ENCODE data around the gene DCLK1.

Gene DCLK1

DNA sequence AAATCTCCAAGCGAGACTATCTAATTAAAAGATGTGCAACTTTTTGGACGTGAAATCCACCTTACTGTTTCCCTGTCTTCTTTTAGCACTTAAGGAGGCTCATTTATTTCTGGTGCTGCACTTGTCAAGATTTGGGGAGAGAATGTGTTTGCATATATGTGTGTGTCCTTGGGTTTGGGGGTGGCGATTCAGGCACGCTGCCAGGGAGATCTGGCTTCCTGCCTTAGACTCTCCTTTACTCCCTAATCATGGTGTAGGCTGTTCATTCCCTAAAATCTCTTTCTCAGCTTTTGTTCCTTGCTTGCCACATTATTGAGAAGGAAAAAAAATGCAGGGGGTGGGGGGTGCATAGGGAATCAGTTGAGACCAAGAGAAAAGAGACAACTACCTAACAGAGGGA, 271.2 kb downstream of the DCLK1 start:
- DNase-seq (ENCODE audit: low read depth): no peak

DNA sequence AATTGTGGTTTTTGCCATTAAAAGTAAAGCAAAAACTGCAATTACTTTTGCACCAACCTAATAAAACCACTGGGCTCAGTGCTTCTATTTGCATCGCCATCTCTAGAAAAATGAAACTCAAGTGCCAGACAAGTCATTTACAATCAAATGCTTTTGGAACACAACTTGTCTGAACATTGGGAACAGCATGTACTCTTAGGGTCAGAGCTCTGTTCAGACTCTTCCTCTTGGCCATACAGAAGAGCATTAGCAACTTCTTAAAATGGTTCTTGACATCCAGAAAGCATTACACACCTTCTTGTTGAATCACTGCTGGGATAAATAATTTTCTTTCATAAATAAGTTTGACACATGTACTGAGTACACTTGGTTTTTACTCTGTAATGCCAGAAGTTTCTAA, 272.5 kb downstream of the DCLK1 start:
- no peak for DNase-seq (ENCODE audit: low read depth)

DNA sequence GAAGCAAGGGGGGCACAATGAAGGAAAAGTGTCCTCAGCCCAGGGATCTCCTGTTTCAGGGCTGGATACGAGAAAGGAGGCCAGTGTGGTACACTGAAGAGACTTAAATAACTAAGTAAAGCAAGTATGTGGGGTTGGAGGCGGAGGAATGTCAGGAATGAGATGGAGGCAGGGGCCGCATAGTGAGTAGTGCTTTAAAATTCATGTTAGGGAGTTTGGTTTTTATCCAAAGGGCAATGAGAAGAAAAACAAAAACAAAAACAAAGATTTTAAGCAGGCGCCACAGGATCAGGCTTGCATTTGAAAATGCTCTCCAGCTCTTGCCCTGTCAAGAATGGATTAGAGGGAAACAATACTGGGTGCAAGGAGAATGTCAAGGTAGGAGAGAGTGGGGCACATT, 273.4 kb downstream of the DCLK1 start:
- no peak for DNase-seq (ENCODE audit: low read depth)

DNA sequence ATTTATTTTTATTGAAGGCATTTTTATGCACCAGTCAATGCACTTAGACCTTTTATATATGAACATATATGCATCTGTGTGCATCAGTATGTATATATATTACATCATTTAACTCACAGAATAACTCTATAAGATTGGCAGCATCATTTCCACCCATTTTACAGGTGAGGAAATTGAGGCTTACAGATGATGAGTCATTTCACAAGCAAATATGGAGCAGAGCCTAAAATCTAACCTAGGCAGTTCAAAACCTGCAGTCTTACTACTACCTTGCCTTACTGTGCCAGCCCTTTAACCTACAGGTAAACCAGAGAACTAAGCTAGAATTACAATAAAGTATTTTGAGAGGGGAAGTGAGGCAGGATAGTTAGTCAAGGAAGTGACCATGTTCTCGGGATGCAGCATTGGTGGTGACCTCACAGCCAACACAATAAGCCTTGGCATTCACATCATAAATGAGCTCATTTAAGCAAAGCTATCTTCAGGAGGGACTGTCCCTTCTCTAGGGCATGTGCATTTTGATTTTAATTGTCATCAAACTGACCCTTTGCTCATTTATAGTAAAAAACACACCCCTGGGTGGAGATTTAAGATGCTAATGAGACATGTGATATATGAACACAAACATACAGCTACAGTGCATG, 274.3 kb downstream of the DCLK1 start:
- no peak for DNase-seq (ENCODE audit: low read depth)

DNA sequence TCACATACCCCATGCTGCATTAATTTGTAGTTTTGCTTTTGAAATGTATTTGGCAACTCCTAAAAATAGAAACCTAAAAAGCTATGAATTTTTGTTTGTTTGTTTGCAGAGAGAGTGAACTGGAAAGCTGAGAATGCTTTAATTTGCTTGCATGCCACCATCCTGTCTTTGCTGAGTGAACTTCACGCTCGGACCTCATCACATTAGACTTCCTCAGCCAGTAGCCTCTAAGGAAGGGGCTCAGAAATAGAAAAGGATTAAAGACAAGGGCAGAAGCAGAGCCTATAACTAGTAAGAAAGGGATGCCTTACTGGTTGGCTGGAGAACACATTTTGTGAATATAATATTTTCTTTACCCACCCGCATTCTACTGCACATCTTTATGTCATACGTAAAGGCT, 275.1 kb downstream of the DCLK1 start:
- no peak for DNase-seq (ENCODE audit: low read depth)

DNA sequence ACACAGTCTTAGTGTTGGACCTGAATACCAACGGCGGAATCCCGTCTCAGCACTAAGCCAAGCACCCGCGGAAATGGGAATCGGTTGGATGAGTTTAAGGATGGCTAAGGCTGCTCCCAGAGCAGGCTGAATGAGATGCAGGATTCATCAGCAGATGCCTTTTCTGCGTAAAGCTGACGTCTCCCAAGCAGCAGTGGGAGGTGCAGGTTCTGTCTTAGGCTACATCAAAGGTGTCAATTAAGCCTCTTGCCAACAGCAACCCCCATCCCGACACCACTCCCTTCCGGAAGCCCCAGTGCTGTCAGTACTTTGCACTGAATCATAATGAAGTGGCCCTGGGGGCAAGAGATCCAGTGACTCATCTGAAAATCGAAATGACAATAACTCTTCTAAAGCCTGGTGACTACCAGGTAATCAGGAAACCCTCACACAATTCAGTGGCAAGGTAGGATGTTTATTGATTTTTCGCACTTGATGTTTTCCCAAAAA, 275.6 kb downstream of the DCLK1 start:
- no peak for DNase-seq (ENCODE audit: low read depth)

DNA sequence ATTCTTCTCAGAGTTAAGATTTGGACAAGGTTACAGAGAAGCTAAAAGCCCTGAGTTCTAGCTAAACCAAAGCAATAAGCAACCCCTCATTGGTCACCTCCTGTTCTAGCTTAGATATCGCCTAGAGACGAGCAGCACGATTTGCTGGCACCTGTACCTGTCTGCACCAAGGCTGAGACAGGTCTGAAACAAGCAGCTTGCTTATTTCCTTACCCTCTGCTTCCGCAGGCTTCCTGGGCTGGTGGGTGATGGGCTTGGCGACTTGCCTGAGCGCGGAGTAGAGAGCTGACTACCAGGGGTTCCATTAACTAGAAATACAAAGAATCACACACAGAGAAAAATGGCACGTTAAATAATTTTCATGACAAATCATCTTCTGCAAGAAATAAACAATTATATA, 276.9 kb downstream of the DCLK1 start:
- no peak for DNase-seq (ENCODE audit: low read depth)

DNA sequence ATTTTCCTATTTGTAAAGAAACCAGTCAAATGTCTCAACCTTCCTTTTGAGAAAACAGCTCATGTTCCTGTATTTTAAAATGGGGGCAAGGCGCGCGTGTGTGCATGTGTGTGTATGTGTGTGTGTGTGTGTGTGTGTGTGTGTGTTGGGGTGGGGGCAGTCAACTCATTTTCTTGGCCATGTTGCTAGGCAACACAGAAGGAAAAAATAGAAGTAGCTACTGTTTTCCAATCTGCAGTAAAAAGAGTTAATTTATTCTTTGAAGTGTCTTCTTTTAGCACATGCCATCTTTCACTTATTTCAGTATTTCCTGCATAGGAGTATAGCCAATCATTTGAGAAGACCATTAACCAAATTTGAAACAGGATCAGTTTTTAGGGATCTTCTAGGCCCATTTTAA, 279.3 kb downstream of the DCLK1 start:
- no peak for DNase-seq (ENCODE audit: low read depth)

DNA sequence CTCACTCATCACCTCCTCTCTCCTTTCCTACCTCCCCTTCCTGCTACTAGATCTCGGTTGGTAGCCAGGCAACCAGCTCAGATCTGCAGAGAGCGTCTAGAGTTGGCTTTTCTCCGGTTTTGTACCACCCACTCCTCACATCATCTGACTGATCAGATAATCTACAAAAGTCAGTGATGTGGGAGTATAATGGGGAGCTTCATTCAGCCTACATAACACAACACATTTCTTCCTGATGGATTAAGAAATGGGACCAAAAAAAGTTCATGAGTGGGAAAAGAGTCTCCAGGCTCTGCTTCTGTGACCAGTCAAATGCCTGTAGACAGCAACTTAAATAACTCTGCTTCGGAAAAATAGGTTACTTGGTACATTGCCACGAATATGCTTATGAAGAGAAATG, 279.8 kb downstream of the DCLK1 start:
- DNase-seq (ENCODE audit: low read depth): no peak

DNA sequence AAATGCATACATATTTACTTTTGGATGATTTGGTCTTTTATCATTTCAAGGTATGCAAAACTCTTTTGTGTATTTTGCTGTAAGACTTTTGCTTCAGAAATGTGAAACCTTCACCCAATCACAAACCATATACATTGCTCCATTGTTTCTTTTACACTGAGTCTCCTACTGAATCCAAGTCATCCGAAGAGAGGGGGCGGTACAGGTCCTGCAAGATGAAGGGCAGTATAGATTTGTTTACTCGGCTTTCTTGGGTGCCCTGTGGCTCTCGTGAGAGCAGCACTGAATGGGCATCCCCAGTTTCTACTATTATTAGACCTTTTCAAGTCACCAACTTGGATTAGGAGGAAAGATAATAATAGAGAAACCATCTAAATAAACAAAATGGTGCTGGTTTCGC, 280.6 kb downstream of the DCLK1 start:
- DNase-seq (ENCODE audit: low read depth): no peak

DNA sequence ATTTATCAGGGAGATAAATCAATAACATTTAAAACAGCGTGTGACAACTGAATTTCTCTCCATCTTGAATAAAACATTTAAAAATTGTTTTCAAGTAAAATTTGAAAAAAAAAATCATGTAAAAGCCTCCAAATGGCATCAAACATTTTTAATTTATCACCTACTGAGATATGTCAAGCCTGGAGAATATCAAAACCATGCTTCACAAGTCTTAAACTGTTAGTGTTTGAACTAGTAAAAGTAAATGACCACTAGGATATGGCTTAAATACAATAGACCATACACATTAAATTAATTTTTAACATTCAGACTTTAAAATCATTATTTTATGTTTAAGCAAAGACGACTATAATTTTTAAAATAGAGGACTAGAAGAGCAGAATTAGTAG, 281.9 kb downstream of the DCLK1 start:
- DNase-seq (ENCODE audit: low read depth): no peak

DNA sequence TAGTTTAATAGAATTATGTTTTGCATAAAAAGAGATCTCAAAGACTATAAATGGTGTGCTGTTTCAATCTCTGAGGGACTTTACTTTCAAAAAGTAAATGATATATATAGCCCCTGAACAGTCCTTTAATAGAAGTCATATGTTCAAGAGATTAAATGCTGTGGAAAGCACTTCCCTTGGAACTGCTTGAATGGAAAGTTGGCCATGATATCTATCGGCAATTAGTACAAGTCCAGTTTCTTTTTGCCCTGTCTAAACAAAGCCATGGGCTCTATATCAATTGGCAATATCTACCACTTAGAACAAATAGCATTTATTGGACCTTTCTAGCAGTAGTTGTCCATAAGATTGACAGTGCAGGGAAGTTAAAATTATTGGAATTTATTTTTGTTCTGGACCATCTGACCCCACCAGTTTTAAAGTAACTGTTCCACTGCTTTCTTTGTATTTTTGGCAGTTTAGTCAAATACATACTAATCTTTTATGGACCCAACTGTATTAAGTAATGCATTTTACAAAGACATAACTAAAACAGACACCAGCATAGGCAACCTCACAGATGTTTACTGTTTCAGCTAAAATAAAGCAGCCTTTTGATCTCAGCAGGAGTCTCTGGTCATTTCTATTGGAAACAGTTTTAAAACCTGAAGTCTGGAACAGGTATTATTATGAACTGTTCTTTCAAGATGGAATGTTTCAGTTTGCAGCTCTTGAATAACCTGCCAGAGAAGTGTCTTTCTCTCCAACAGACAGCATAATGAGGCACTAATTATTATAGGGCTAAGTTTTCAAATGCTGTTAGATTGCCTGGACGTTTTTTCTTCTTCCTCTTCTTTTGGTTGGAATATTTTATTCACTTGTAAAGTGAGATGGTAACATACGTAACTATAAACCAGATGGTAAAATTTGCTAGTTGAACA, 282.6 kb downstream of the DCLK1 start:
- DNase-seq (ENCODE audit: low read depth): no peak

DNA sequence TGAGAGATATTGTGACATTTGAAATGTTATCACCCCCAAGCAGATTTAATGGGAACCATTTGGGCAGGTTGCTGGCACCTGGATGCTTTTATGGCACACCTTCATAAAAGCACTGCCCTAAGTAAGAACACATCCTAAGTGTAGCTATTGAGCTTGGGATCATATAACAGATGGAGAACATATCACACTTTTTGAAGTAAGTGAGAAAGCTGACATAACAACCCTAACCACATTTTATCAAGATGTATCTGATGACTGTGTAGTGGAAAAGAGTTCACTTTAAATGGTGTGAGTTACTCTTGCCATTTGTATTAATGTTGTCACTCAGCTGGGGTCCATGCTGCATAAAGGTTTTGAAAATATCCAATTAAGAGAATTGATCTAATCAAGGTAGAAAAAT, 287.9 kb downstream of the DCLK1 start:
- no peak for DNase-seq (ENCODE audit: low read depth)

DNA sequence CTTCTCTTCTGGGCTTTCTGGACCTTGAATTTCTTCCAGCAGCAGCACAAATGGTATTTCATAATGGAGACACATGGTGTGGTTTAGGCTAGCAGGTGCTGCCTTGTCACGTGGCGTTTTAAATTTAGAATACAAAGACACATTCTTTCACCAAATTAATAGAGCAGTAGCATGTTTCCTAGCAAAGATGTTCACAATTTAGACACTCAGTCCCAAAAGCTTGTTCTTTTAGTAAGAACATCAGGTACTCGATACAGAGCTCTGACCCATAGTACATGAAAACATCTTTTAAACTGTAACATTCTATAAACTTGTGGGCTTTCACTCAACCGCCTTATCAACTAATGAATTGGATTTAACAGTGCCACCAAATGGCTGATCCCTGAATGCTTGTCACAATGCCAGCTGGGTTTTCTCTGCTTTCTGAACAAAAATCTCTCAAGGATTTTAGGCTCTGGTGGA, 290.1 kb downstream of the DCLK1 start:
- DNase-seq (ENCODE audit: low read depth): no peak

DNA sequence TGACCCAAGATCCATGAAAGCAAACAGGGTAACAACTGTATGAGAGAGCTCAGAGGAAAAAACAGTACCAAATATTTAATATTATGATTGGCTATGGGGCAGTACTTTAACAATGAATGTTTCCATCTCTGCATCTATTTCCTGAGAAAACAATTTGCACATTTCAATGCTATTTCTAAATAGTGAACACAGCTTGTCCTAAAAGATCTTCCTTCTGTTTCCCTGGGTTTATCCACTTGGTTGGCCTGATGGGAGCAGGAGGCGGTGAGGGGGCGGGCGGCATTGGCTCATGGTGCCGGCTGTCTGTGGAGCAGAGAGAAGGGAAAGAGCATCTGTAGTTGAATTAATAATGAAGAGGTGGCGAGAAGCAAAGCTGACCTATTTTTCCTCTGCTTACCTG, 291.4 kb downstream of the DCLK1 start:
- DNase-seq (ENCODE audit: low read depth): no peak

DNA sequence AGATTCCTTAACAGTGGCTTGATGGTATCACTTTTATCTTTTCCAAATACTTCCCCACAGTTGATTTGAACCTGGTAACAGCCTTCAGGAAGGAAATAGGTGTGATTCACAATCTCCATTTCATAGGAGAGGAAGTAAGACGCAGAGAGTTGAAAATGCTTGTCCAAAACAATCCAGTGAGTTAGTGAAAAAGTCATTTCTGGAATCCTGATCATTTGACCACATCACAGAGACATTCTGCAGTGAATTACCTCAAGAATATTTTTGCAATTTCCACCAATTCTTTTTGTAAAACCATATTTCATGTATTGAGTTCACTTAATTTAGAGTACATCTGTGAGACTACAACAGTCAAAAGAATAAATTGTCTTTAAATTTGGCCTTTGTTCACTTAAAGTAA, 292.8 kb downstream of the DCLK1 start:
- DNase-seq (ENCODE audit: low read depth): no peak

DNA sequence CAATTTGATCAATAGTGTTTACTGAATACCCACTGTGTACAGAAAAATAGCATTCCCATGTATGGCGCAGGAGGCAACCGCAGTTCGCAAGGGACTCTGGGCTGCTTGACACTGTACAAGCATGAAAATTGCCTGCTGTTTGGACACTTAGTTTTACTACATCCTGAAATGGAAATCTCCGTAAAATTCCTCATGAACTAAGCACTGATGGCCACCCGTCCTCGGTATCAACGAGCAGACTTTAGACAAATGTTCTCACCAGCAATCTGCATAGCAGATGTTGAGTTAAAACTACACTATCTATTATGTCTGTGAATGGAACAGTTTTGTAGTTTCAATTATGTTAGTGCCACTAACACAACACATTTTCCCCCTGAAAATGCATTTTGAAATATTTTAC, 294.7 kb downstream of the DCLK1 start:
- no peak for DNase-seq (ENCODE audit: low read depth)

DNA sequence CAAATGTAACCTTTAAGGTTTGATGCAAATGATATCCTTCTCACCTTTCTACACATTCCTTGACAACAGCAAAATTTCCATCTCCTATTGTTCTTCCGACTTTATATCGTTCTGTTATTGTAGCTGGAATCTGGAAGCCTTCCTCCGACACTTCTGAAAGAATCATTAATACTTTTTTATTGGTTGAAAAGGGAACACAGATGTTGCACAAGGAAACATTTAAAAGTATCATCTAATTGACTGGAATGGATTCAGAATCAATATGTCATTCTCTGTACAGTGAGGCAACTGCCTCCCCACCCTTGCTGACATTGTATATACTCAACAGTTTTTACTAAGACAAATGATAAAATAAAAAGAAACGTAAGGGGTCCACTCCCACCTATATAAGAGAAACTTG, 295.2 kb downstream of the DCLK1 start:
- no peak for DNase-seq (ENCODE audit: low read depth)

DNA sequence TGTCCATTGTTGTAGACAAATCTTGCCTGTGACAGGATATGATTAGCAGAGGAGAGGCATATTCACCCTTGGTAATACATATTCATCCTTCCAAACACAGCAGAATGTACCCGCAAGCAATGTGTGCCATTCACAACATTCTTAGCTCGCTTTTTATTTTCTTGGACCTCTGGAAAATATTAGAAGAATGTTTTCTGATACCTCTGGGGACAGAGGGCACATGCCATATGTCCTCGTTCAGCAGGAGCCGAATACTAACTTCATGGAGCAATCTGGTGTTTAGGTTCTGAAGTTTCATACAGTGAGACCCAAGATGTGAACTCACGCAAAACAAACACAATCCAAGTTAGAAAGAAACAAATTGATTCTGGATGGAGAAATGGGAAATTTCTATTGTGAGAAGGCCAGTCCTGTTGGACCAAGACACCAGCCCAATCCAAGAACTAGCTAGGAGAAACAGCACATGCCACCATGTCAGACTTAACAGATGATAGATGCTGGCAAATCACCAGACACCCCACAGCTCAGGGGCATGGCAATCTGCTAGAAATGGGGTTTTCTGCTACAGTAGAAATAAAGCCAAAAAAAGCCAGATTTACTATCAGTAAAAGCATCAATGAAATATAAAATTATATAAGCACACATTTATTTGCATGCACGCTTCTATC, 297.4 kb downstream of the DCLK1 start:
- no peak for DNase-seq (ENCODE audit: low read depth)

DNA sequence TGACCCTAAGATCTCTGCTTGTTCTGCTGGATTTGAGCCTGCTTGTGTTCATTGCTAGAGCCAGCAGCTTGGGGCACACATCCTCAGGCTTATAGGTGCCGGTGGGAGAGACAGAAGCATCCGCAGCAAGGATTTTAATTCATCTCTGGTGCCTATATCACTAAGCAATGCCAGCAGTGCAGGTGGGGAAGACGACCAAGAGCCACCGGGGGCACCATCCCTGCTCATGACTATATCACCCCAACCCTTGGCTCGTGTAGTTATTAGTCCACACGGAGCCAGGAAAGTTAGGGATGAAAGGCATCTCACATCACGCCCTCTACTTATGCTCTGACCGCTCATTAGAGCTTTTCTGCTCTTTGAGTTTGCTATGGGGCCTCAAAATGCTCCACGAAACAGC, 298.2 kb downstream of the DCLK1 start:
- DNase-seq (ENCODE audit: low read depth): no peak

DNA sequence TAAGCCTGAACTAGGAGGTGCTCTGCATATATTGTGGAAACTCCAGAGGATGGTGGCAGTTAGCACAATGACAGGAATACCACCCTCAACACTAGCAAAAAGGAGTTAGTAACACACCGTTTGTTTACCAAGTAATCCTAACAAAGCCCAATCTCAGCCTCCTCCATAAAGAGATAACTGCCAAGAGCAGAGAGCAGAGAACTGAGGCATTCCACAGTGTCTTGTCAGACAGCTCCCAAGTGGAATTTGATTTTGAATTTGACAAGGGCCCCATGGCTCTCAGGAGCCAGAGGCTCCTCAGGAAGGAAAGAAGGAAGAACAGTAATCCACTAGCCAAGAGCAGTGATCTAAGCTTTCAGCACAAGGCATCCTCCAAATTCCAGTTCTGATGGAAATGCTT, 298.6 kb downstream of the DCLK1 start:
- no peak for DNase-seq (ENCODE audit: low read depth)

DNA sequence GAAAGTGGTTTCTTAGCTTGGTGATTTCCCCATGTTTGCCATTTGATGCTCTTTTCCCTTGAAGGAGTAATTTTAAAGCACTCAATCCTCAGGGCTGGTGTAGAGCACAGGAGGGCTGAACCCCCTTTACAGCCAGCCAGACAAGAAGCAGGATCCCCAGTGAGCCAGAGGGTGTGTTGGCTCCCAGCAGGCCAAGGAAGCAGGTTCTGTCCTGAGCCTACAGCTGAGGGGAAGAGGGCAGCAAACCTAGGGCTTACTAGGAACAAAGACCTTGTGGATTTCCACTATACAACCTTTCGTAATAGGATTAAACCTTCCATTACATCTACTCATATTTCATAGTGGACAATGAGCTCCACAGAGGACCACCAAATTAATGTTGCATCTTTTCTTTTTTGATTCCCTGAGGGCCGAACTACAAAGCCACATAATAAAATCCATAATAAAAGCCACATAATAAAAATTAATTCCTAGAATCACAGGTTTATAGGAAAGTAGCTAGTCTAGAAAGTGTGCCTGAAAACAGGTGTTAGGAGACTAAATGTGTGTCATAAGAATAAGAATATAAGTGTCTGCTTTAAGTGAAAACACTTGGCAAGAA, 300.2 kb downstream of the DCLK1 start:
- no peak for DNase-seq (ENCODE audit: low read depth)

Measured in stimulated activated CD8-positive, alpha-beta memory T cell treated with anti-CD3 and anti-CD28 coated beads, Interleukin-15, amount 100 ng/mL, for 24 hours (primary cell).